NCI-H446 treated with DMSO at 0.1 percent for 48 hours (cell line): ENCODE data around the gene FUT1.
"Not testable (repeated sequence)": the region's sequence is repeated elsewhere in the genome, so short reads cannot be mapped to it uniquely, and the experiment has no call there.

Experiments
- DNase-seq: peaks from one replicate; lab custom pipeline; 2025; lab: John Stamatoyannopoulos, UW

FUT1 gene

DNA sequence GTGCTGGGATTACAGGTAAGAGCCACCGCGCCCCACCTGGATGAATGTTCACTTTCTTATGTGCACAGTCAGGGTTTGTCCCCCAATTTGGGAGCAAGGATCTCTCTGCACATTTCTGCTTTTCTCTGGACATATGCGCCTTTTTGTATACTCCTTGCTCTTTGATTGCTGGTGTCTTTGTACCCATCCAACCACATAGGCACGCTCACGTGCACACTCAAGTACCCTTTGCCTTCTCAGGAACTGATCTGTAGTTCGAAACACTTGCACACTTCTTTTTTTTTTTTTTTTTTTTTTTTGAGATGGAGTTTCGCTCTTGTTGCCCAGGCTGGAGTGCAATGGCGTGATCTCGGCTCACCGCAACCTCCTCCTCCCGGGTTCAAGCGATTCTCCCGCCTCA is 34.3 kb downstream of the FUT1 start:
- not testable (repeated sequence) for DNase-seq

GRCh38 chr19:48716562-48717291 is 35.7 kb downstream of the FUT1 start:
- peak; percentile 86 for DNase-seq

- DNase-seq = no peak
These were observed 36.7 kb downstream of the FUT1 start for GRCh38 chr19:48715681-48716171.

GRCh38 chr19:48714759-48715675 is 37.4 kb downstream of the FUT1 start:
- no peak for DNase-seq

- DNase-seq = peak; percentile 93
These were observed 38.3 kb downstream of the FUT1 start for GRCh38 chr19:48713864-48714755.

GRCh38 chr19:48713041-48713863 is 39.2 kb downstream of the FUT1 start:
- DNase-seq = no peak

DNA sequence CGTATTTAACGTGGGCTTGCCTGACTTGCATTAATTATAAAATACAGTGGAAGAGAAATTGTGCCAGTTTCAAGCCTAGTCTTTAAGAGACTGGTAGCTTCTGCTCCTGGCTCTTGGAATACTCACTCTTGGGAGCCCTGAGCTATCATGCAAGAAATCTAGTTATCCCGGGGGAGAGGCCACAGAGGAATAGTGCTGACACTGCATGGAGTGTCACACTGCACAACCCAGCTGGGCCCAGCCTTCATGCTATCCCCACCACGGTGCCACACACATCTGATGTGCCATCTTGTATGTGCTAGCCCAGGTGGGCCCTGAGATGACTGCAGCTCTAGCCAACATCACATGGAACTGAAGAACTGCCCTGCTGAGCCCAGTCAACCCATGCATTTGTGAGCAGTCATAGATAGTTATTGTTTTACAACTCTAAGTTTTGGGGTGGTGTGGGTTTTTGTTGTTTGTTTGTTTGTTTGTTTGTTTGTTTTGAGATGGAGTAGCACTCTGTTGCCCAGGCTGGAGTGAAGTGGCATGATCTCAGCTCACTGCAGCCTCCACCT is 41.3 kb downstream of the FUT1 start:
- DNase-seq = no peak

DNA sequence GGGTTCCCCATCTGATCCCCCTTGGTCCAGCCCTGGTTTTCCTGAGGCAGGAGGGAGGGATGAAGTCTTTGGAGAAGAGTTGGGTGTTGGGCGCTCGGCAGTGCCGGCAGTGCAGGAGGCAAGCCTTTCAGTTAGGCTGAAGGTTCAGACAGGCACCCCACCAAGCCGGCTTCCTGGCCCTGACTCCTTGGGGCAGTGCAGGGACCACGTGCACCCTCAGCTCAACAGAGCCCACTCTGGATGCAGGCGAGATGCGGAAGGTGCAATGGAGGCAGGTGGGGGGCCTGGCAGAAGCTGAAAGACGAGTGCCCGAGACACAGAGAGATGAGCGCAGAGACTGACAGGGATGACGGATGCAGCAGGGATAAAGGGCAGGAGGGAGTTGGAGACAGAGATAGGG is 44.0 kb downstream of the FUT1 start:
- no peak for DNase-seq

GRCh38 chr19:48705431-48705830 is 47.0 kb downstream of the FUT1 start:
- DNase-seq = no peak

- no peak for DNase-seq
These were observed 49.1 kb downstream of the FUT1 start for GRCh38 chr19:48703316-48703715.

- DNase-seq = no peak
These were observed 49.7 kb downstream of the FUT1 start for GRCh38 chr19:48702701-48703100.

GRCh38 chr19:48698046-48698445 is 54.4 kb downstream of the FUT1 start:
- DNase-seq = no peak
